ENCODE results near the gene NKAIN1. TPM values are rescaled to one million over a fixed set of nuclear protein-coding genes. Genes with fewer than 3 reads are reported as not detected.

The NKAIN1 gene
- total and polyA plus RNA-seq, 2 experiments from 2014 or later = 14.7 to 56.7 TPM

DNA sequence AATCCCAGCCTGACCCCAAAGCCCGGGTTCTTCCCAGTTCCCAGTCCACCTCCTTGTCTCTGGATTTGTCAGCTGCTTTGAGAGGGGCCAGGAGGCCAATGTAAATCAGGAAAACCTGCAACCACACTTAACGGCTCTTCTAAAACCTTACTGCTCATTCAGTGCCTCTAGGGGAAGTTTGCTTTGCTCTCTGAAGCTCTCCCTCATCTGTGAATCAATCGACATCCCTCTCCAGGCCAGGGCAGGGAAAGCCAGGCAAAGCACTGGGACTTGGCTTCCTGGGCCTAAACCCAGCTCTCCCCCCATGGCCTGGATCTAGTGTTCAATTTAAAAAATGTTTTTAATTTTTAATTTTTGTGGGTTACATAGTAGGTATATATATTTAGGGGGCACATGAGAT lies 9.3 kb downstream of the NKAIN1 start:
- Histone ChIP-seq H2AFZ (no peak overlapping the region), H3K9me2 (ENCODE audit: insufficient read depth) (no peaks in the 10 kb centered on the region), H3K27me3 (ENCODE audit: insufficient read depth) (no peaks in the 10 kb centered on the region), H3K4me3 (no peak overlapping the region), H3K4me1 (ENCODE audit: insufficient read depth) (peaks cover 8% of the 10 kb centered on the region; the same call in 1 of the 2 replicates), H3K79me2 (replicated peaks; ENCODE audit: insufficient read depth) (peaks cover 25% of the 10 kb centered on the region), H3F3A (replicated peaks; ENCODE audit: low read depth) (no peaks in the 10 kb centered on the region), H3K27ac (ENCODE audit: low read depth) (no peak overlapping the region), H3K4me2 (no peak overlapping the region), H4K20me1 (replicated peaks; ENCODE audit: insufficient read depth) (peaks cover 6% of the 10 kb centered on the region), H3K36me3 (ENCODE audit: insufficient read depth) (no peaks in the 10 kb centered on the region)
- no peaks in the 10 kb centered on the region for H3K36me3 Mint-ChIP-seq (ENCODE audit: low read depth)
- TF ChIP-seq JUNB (IDR thresholded peaks at IDR 0.05; ENCODE audit: unreplicated experiment) (no peak), POLR2AphosphoS5 (IDR thresholded peaks at IDR 0.05; ENCODE audit: low read depth) (no peak), ETS1 (IDR thresholded peaks at IDR 0.05) (no peak), EZH2phosphoT487 (IDR thresholded peaks at IDR 0.05; ENCODE audit: unreplicated experiment) (no peak), STAT1 (IDR thresholded peaks at IDR 0.05; ENCODE audit: unreplicated experiment) (no peak), ZNF114 (CRISPR knock-in tag; IDR thresholded peaks at IDR 0.05) (no peak), EZH2 (IDR thresholded peaks at IDR 0.05; ENCODE audit: low read depth, unreplicated experiment) (no peak), NANOG (IDR thresholded peaks at IDR 0.05; ENCODE audit: borderline replicate concordance) (no peak), CREB1 (CRISPR knock-in tag; IDR thresholded peaks at IDR 0.05; ENCODE audit: low read depth) (no peak), ZNF331 (CRISPR knock-in tag; IDR thresholded peaks at IDR 0.05; ENCODE audit: low read depth) (no peak)
- TF ChIP-seq, protein P1, sequence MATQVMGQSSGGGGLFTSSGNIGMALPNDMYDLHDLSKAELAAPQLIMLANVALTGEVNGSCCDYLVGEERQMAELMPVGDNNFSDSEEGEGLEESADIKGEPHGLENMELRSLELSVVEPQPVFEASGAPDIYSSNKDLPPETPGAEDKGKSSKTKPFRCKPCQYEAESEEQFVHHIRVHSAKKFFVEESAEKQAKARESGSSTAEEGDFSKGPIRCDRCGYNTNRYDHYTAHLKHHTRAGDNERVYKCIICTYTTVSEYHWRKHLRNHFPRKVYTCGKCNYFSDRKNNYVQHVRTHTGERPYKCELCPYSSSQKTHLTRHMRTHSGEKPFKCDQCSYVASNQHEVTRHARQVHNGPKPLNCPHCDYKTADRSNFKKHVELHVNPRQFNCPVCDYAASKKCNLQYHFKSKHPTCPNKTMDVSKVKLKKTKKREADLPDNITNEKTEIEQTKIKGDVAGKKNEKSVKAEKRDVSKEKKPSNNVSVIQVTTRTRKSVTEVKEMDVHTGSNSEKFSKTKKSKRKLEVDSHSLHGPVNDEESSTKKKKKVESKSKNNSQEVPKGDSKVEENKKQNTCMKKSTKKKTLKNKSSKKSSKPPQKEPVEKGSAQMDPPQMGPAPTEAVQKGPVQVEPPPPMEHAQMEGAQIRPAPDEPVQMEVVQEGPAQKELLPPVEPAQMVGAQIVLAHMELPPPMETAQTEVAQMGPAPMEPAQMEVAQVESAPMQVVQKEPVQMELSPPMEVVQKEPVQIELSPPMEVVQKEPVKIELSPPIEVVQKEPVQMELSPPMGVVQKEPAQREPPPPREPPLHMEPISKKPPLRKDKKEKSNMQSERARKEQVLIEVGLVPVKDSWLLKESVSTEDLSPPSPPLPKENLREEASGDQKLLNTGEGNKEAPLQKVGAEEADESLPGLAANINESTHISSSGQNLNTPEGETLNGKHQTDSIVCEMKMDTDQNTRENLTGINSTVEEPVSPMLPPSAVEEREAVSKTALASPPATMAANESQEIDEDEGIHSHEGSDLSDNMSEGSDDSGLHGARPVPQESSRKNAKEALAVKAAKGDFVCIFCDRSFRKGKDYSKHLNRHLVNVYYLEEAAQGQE (IDR thresholded peaks at IDR 0.05; ENCODE audit: unreplicated experiment) = no peak
- TF ChIP-seq, protein P2, sequence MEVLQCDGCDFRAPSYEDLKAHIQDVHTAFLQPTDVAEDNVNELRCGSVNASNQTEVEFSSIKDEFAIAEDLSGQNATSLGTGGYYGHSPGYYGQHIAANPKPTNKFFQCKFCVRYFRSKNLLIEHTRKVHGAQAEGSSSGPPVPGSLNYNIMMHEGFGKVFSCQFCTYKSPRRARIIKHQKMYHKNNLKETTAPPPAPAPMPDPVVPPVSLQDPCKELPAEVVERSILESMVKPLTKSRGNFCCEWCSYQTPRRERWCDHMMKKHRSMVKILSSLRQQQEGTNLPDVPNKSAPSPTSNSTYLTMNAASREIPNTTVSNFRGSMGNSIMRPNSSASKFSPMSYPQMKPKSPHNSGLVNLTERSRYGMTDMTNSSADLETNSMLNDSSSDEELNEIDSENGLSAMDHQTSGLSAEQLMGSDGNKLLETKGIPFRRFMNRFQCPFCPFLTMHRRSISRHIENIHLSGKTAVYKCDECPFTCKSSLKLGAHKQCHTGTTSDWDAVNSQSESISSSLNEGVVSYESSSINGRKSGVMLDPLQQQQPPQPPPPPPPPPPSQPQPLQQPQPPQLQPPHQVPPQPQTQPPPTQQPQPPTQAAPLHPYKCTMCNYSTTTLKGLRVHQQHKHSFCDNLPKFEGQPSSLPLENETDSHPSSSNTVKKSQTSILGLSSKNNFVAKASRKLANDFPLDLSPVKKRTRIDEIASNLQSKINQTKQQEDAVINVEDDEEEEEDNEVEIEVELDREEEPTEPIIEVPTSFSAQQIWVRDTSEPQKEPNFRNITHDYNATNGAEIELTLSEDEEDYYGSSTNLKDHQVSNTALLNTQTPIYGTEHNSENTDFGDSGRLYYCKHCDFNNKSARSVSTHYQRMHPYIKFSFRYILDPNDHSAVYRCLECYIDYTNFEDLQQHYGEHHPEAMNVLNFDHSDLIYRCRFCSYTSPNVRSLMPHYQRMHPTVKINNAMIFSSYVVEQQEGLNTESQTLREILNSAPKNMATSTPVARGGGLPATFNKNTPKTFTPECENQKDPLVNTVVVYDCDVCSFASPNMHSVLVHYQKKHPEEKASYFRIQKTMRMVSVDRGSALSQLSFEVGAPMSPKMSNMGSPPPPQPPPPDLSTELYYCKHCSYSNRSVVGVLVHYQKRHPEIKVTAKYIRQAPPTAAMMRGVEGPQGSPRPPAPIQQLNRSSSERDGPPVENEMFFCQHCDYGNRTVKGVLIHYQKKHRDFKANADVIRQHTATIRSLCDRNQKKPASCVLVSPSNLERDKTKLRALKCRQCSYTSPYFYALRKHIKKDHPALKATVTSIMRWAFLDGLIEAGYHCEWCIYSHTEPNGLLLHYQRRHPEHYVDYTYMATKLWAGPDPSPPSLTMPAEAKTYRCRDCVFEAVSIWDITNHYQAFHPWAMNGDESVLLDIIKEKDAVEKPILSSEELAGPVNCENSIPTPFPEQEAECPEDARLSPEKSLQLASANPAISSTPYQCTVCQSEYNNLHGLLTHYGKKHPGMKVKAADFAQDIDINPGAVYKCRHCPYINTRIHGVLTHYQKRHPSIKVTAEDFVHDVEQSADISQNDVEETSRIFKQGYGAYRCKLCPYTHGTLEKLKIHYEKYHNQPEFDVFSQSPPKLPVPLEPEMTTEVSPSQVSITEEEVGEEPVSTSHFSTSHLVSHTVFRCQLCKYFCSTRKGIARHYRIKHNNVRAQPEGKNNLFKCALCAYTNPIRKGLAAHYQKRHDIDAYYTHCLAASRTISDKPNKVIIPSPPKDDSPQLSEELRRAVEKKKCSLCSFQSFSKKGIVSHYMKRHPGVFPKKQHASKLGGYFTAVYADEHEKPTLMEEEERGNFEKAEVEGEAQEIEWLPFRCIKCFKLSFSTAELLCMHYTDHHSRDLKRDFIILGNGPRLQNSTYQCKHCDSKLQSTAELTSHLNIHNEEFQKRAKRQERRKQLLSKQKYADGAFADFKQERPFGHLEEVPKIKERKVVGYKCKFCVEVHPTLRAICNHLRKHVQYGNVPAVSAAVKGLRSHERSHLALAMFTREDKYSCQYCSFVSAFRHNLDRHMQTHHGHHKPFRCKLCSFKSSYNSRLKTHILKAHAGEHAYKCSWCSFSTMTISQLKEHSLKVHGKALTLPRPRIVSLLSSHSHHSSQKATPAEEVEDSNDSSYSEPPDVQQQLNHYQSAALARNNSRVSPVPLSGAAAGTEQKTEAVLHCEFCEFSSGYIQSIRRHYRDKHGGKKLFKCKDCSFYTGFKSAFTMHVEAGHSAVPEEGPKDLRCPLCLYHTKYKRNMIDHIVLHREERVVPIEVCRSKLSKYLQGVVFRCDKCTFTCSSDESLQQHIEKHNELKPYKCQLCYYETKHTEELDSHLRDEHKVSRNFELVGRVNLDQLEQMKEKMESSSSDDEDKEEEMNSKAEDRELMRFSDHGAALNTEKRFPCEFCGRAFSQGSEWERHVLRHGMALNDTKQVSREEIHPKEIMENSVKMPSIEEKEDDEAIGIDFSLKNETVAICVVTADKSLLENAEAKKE (CRISPR knock-in tag; IDR thresholded peaks at IDR 0.05) = no peak
- TF ChIP-seq, protein P3, sequence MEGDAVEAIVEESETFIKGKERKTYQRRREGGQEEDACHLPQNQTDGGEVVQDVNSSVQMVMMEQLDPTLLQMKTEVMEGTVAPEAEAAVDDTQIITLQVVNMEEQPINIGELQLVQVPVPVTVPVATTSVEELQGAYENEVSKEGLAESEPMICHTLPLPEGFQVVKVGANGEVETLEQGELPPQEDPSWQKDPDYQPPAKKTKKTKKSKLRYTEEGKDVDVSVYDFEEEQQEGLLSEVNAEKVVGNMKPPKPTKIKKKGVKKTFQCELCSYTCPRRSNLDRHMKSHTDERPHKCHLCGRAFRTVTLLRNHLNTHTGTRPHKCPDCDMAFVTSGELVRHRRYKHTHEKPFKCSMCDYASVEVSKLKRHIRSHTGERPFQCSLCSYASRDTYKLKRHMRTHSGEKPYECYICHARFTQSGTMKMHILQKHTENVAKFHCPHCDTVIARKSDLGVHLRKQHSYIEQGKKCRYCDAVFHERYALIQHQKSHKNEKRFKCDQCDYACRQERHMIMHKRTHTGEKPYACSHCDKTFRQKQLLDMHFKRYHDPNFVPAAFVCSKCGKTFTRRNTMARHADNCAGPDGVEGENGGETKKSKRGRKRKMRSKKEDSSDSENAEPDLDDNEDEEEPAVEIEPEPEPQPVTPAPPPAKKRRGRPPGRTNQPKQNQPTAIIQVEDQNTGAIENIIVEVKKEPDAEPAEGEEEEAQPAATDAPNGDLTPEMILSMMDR (conservative IDR thresholded peaks at IDR 0.05; ENCODE audit: low read depth in 2 of 2) = no peak
- ATAC-seq = peak; percentile 59
- no peak overlapping the region for H3K4me3 Mint-ChIP-seq
- no peak overlapping the region for H3K27ac Mint-ChIP-seq
- no peaks in the 10 kb centered on the region for H3K9me3 Mint-ChIP-seq
- no peaks in the 10 kb centered on the region for H3K27me3 Mint-ChIP-seq (ENCODE audit: insufficient read depth, low read depth, poor library complexity)
- peaks cover 15% of the 10 kb centered on the region for H3K4me1 Mint-ChIP-seq
- DNase-seq (ENCODE audit: low spot score) = peak; percentile 30

Data from GM23338 (cell line).